Mucosa of rectum (tissue), 2 donors: ENCODE results near the gene ASIC4.

ENCODE experiments used
- H3K27ac ChIP-seq, 2 donors: one replicate each; pipeline ENCODE4 v1.7.0; 2013; ENCODE audit warnings: inconsistent platforms in 2 of 2, low read depth in 2 of 2, low read length in 2 of 2
- H3K27me3 ChIP-seq, 2 donors: one replicate each; pipeline ENCODE4 v1.7.0; 2013; ENCODE audit warnings: low read length in 2 of 2; ENCODE audit not compliant: control insufficient read depth in 2 of 2, insufficient read depth in 2 of 2
- H3K36me3 ChIP-seq, 2 donors: one replicate each; pipeline ENCODE4 v1.7.0; 2013; ENCODE audit warnings: low read length in 2 of 2; ENCODE audit not compliant: control insufficient read depth in 2 of 2, insufficient read depth in 2 of 2
- H3K4me1 ChIP-seq, 2 donors: one replicate each; pipeline ENCODE4 v1.7.0; 2013; ENCODE audit warnings: low read length in 2 of 2, mild to moderate bottlenecking in 1 of 2; ENCODE audit not compliant: control insufficient read depth in 2 of 2, insufficient read depth in 2 of 2
- H3K4me3 ChIP-seq, 2 donors: one replicate each; pipeline ENCODE4 v1.7.0; 2013; ENCODE audit warnings: low read length in 2 of 2
- H3K9ac ChIP-seq, 2 donors: one replicate each; pipeline ENCODE4 v1.7.0; 2013; ENCODE audit warnings: low read length in 2 of 2, low read depth in 1 of 2, mild to moderate bottlenecking in 1 of 2
- H3K9me3 ChIP-seq, 2 donors: one replicate each; pipeline ENCODE4 v1.7.0; 2013; ENCODE audit warnings: low read length in 2 of 2; ENCODE audit not compliant: control insufficient read depth in 2 of 2
- donor health status: healthy.
- donor health status: Normal muscosa, but diverticular disease.

Gene ASIC4

GRCh38 chr2:219472629-219473187 lies 41.6 kb upstream of the ASIC4 start:
- H3K27ac ChIP-seq: no peak overlapping the region
- no peaks in the 10 kb centered on the region for H3K4me1 ChIP-seq
- H3K36me3 ChIP-seq: no peaks in the 10 kb centered on the region
- H3K9me3 ChIP-seq: no peaks in the 10 kb centered on the region
- peaks cover 0 to 5% of the 10 kb centered on the region in 2 donors for H3K27me3 ChIP-seq
- H3K9ac ChIP-seq: no peak overlapping the region
- H3K4me3 ChIP-seq: no peak overlapping the region

- Histone ChIP-seq H3K4me1 (no peaks in the 10 kb centered on the region), H3K27me3 (peaks cover 0 to 7% of the 10 kb centered on the region in 2 donors), H3K9ac (no peak overlapping the region), H3K36me3 (no peaks in the 10 kb centered on the region), H3K4me3 (no peak overlapping the region), H3K27ac (no peak overlapping the region), H3K9me3 (no peaks in the 10 kb centered on the region)
These were observed 40.8 kb upstream of the ASIC4 start for GRCh38 chr2:219473511-219473910.

GRCh38 chr2:219474285-219475060 lies 39.8 kb upstream of the ASIC4 start:
- H3K9ac ChIP-seq: no peak overlapping the region
- no peak overlapping the region for H3K27ac ChIP-seq
- no peaks in the 10 kb centered on the region for H3K4me1 ChIP-seq
- no peak overlapping the region for H3K4me3 ChIP-seq
- H3K9me3 ChIP-seq: no peaks in the 10 kb centered on the region
- H3K36me3 ChIP-seq: no peaks in the 10 kb centered on the region
- H3K27me3 ChIP-seq: peaks cover 0 to 7% of the 10 kb centered on the region in 2 donors

- H3K27ac ChIP-seq: no peak overlapping the region
- H3K9ac ChIP-seq: no peak overlapping the region
- H3K4me3 ChIP-seq: no peak overlapping the region
- H3K36me3 ChIP-seq: no peaks in the 10 kb centered on the region
- H3K27me3 ChIP-seq: peaks cover 0 to 7% of the 10 kb centered on the region in 2 donors
- H3K4me1 ChIP-seq: no peaks in the 10 kb centered on the region
- no peaks in the 10 kb centered on the region for H3K9me3 ChIP-seq
These were observed 39.0 kb upstream of the ASIC4 start for GRCh38 chr2:219475278-219475677.

- H3K27ac ChIP-seq: no peak overlapping the region
- H3K27me3 ChIP-seq: peaks cover 0 to 12% of the 10 kb centered on the region in 2 donors
- no peaks in the 10 kb centered on the region for H3K36me3 ChIP-seq
These were observed 38.3 kb upstream of the ASIC4 start for GRCh38 chr2:219475697-219476651.

GRCh38 chr2:219476652-219477151 lies 37.6 kb upstream of the ASIC4 start:
- Histone ChIP-seq H3K9me3 (no peaks in the 10 kb centered on the region), H3K4me1 (no peaks in the 10 kb centered on the region), H3K27me3 (peaks cover 0 to 15% of the 10 kb centered on the region in 2 donors), H3K27ac (no peak overlapping the region), H3K9ac (no peak overlapping the region), H3K4me3 (no peak overlapping the region), H3K36me3 (no peaks in the 10 kb centered on the region)

More at GRCh38 chr2:219475697-219476651, 38.3 kb upstream of the ASIC4 start:
- no peaks in the 10 kb centered on the region for H3K4me1 ChIP-seq
- no peak overlapping the region for H3K4me3 ChIP-seq
- H3K9ac ChIP-seq: no peak overlapping the region
- H3K9me3 ChIP-seq: no peaks in the 10 kb centered on the region

GRCh38 chr2:219477179-219477578 lies 37.1 kb upstream of the ASIC4 start:
- no peaks in the 10 kb centered on the region for H3K9me3 ChIP-seq
- no peak overlapping the region for H3K27ac ChIP-seq
- no peak overlapping the region for H3K9ac ChIP-seq
- no peaks in the 10 kb centered on the region for H3K4me1 ChIP-seq
- no peak overlapping the region for H3K4me3 ChIP-seq
- H3K36me3 ChIP-seq: no peaks in the 10 kb centered on the region
- peaks cover 0 to 14% of the 10 kb centered on the region in 2 donors for H3K27me3 ChIP-seq

GRCh38 chr2:219477815-219478214 lies 36.5 kb upstream of the ASIC4 start:
- Histone ChIP-seq H3K27me3 (peaks cover 2 to 19% of the 10 kb centered on the region in 2 donors), H3K36me3 (no peaks in the 10 kb centered on the region), H3K4me1 (no peaks in the 10 kb centered on the region)

GRCh38 chr2:219478916-219479315 lies 35.4 kb upstream of the ASIC4 start:
- Histone ChIP-seq H3K4me3 (no peak overlapping the region), H3K9ac (no peak overlapping the region), H3K4me1 (peaks cover 0 to under 1% of the 10 kb centered on the region in 2 donors), H3K9me3 (no peaks in the 10 kb centered on the region), H3K27me3 (peaks cover 3 to 29% of the 10 kb centered on the region in 2 donors), H3K27ac (no peak overlapping the region), H3K36me3 (no peaks in the 10 kb centered on the region)

More at GRCh38 chr2:219477815-219478214, 36.5 kb upstream of the ASIC4 start:
- Histone ChIP-seq H3K9me3 (no peaks in the 10 kb centered on the region), H3K27ac (no peak overlapping the region), H3K9ac (no peak overlapping the region), H3K4me3 (no peak overlapping the region)
